SK-N-MC (cell line): Measurements from ENCODE around the gene CMTR1.

Source experiments
- EZH2 ChIP-seq: fragments of 200-600 bp; sonication (generic); IDR thresholded peaks from one replicate; pipeline ENCODE4 v1.6.1; 2017; ENCODE audit warnings: antibody characterized with exemption
- FOXP2 ChIP-seq: optimal IDR thresholded peaks from 2 replicates; pipeline ENCODE3; 2011; ENCODE audit warnings: mild to moderate bottlenecking, moderate library complexity; ENCODE audit not compliant: insufficient read depth; ENCODE audit errors: extremely low read length, control extremely low read depth
- POLR2AphosphoS5 ChIP-seq: IDR thresholded peaks from 2 replicates; pipeline ENCODE4 v1.6.1; 2012; ENCODE audit warnings: mild to moderate bottlenecking, low read depth, low read length, borderline replicate concordance

GRCh38 chr6:37396571-37397180 lies 36.3 kb upstream of the CMTR1 start:
- TF ChIP-seq POLR2AphosphoS5 (no peak), EZH2 (no peak), FOXP2 (no peak)
